Measurements from ENCODE around the gene AQP2.

AQP2 gene

DNA sequence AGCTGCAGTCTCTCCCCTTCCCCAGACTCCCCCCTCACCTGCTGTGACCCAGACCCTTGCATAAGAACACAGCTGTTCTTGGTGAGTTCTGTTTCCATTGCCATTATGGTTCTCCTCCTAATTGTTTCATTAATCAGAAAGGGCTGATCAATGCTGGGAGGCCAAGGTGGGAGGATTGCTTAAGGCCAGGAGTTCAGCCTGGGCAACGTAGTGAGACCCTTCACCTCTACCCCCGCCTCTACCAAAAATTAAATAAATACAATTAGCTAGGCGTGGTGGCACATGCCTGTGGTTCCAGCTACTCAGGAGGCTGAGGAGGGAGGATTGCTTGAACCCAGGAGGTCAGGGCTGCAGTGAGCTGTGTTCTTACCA lies 29.6 kb upstream of the AQP2 start:
- DNase-seq: no peak

DNA sequence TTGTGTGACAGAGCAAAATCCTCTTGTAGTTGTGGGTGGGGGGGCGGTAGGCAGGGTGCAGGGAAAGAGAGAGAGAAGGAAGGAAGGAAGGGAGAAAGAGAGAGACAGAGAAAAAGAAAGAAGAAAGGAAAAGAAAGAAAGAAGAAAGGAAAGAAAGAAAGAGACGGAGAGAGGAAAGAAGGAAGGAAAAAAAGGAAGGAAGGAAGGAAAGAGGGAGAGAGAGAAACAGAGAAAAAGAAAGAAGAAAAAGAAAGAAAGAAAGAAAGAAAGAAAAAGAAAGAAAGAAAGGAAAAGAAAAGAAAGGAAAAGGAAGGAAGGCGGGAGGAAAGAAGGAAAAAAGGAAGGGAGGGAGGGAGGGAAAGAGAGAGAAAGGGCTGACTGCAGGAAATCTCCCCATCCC lies 29.2 kb upstream of the AQP2 start:
- no peak for DNase-seq

DNA sequence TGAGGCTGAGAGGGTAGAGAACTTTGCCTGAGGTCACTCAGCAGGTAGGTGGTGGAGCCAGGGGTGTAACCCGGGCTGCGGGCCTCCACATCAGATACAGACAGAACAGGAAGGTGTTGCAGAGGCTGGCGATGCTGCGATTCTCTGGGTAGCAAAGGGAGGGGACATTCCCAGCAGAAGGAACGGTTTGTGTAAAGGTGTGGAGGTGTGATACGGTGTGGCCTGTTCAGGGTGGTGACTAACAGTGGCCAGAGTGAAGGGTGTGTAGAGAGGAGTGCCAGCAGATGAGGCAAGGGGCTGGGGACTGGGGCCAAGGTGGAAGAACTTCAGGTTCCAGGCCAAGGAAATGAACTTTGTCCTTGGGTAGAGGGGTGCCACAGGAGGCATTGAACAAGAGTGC lies 28.6 kb upstream of the AQP2 start:
- no peak for DNase-seq

DNA sequence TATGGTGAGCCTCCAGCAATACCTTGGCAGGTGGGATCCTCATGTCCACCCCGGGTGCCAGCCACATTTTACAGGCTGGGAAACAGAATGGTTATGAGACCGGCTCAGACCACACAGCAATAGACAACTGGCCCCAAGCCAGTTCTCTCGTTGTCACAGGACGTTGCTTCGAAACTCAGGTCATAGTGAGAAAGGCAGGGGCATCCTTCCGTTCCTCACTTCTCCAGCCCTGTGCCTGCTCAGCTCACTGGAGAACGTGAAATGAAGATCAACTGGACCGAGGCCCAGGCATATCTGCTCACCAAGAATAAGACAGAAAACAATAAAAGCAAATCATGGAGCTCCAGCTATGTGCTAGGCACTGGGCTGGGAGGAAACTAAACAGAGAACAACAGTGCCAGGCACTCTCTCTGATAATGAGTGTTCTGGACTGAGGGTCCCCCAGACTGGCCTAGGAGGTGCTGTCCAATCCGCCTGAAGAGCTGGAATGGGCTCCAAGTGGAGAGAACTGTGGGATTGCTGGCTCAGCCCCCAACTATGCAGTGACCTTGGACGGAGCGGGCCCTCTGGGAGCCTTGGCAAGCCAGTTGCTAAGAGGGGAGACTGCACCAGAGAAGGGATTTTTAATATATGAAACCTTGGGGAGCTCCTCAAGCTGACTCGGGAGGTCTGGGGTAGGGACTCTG lies 28.0 kb upstream of the AQP2 start:
- no peak for DNase-seq

DNA sequence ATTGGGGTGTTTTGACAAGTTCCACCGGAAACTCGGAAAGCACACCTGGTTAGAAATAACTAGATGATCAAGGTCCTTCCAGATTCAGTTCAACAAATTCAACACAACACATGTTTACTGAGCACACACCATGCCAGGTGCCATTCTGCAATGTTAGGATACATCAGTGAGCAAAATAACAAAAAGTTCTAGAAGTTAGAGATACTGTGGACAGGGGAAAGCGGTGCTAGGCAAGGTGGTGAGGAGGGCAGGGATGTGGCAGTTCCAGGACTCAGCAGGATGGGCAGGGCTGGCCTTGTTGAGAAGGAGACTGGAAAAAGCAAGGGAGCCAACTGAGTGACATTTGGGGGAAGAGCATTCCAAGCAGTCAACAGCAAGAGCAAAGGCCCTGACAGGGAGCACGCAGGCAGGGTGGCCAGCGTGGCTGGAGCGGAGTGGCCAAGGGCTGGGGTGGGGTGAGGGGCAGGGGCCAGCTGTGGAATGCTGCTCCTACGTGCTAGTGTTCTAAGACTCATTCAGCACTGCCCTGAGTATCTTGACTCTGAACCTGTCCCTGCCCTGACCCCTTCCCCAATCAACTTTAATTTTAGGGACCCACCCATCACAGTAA lies 27.4 kb upstream of the AQP2 start:
- no peak for DNase-seq

DNA sequence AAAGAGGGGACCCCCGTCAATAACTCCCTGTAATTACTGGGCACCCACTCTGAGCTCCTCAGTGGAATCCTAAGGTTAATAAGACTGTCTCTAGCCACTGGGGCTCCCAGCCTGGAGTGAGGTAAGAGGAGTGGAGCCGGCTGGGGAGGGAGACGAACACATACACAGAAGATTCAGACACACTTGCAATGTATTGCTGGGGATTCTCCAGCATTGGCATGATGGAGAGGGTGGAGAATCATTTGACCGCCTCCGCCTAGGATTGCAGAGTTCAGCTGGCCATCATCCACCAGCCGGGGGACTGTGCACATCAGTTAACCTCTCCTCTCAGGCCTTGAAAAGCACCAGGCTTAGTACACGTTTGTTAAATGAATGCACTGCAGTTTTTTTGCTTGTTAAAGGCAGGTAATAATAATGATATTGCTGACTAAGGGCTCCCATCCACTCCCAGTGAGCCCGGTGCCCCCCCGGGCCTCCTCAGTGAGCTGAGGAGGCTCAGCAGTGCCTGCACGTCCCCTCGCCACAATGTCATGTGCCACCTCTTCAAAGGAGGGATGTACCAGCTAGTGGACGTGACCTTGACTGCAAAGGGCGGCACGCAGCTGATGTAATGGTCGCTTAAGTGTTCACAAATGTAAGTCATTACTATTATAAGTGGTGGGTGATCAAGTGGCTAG lies 26.5 kb upstream of the AQP2 start:
- no peak for DNase-seq

DNA sequence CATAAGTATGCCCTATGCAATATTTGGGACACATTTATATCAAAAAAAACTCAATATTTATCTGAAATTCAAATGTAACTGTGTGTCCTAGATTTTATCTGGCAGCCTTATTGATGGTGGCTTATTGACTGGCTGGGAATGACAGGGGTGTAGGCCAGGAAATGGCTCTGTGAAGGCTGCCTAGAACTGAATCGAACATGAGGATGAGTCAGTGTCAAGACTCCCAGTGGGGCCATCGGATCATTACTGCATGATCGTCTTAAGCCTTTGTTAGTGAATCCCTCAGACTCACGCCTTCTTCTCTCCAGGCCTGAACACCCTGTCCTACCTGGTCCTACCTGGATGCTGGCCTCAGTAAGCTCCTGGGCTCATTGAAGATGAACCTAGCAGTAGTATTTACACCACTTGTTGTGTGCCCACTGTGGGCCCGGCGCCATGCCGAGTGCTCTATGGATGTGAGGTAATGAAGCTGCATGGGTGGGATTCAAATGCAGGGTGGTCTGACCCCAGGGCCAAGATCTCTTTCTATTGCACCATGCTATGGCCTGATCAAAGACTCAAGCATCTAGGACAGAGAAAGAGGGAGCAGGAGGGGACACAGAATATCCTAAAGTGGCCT lies 25.8 kb upstream of the AQP2 start:
- DNase-seq: no peak

DNA sequence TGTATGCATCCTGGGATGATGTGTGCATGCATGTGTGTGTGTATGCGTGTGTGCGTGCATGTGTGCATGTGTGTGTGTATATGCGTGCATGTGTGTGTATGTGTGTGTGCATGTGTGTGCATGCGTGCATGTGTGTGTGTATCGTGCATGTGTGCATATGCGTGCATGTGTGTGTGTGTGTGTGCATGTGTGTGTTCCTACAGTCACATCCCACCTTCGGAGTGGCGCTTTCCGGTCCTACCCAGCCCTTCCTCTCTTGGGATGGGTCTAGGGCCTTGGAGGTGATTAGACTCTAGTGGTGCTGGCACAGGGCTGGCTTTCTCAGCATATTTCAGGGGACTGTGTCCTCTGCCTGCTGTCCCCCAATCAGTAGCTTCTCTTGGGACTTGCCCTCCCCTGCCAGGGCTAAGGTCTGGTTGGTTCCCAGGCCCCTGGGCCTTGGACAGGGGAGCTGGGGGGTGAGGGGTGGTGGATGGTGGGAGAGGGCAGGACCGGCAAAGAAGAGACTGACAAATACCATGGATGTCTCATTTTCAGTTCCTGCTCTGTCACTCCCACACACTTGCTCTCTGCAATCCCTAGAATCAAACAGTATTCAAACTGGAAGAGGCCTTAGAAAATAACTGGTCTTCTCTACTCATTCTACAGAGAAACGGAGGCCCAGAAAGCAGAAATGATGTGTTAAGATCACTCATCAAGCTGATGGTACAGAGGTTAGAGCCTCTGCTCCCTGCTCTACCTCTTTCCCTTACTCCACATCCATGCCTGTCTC lies 24.9 kb upstream of the AQP2 start:
- no peak for DNase-seq

DNA sequence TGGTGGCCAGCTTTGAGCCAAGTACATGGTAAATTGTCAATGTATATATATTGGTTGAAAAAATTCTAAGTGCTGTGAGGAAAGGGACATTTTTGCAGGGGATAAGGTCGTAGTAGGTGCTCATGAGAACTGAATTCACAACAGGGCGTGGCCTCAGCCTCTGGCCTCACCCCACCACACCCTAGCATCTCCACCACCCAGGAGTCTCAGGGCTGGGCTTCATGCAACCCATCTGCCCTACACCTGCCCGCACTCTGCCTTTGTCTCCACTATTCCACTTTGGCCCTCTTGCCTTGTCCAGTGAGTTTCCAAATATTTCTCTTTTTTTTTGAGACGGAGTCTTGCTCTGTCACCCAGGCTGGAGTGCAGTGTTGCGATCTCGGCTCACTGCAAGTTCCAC lies 22.1 kb upstream of the AQP2 start:
- no peak for DNase-seq

DNA sequence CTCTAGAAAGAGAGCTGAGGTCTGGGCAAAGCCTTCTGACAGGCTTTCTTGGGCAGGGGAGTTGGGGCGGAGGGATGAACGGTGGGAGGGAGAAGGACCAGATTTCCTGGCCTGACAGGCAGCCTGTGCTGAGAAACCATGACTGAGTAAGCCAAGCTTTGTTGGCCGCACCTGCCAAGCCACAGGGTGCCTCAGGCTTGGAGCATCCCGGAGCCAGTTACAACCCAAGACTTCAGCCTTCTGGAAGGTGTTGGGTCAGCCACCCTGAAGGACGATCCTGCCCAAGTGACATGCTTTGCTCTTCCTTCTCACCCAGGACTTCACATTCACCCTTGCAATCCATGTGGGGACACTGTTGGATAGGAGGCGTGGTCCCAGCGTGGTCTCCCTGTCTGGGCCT lies 21.0 kb upstream of the AQP2 start:
- no peak for DNase-seq

DNA sequence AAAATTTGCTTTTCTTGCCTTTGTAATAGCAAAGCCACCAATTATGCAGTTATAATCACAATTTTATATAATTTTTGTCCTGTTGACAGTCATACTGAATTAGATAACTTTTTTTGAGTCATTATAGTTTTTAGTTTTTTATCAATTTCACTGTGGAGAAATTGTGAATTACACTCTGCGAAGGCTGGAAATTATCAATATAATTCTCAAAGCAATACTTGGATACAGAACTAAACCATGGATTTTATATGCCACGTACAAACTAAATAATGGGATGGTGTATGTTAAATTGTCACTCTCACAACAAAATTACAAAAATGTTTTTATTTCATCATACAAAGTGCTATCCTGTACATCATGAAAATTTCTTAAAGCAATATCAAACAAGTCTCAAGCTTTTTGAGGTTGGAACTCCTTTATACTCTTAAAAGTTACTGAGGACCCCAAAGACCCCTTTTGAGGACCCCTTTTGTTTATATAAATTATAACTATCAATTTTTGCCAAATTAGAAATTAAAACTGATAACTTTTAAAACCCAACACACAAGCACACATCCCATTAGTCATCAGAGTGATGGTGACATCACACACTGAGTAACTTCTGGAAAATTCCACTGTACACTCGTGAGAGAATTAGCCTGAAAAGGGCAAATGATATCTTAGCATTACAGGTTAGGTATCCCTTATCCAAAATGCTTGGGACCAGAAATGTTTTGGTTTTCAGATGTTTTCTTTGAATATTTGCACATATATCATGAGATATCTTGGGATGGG lies 19.8 kb upstream of the AQP2 start:
- no peak for DNase-seq

DNA sequence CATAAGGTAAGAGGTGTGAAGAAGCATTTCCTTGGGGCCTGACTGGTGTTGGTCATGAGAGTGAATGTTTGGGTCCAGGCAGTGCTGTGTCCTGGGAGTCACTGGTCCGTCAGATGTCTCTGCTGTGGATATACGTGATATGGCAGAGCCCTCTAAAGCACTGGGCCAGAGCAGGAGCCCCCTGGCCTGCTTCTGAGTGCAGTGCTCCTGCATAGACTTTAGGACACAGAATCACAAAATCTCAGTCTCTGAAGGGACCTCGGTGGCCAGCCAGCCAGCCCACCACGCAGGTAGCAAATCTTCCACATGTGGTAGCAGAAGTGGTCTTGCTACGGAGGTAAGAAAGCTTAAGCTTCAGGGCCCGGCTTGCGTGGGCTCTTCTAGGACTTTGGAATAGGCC lies 18.5 kb upstream of the AQP2 start:
- no peak for DNase-seq

DNA sequence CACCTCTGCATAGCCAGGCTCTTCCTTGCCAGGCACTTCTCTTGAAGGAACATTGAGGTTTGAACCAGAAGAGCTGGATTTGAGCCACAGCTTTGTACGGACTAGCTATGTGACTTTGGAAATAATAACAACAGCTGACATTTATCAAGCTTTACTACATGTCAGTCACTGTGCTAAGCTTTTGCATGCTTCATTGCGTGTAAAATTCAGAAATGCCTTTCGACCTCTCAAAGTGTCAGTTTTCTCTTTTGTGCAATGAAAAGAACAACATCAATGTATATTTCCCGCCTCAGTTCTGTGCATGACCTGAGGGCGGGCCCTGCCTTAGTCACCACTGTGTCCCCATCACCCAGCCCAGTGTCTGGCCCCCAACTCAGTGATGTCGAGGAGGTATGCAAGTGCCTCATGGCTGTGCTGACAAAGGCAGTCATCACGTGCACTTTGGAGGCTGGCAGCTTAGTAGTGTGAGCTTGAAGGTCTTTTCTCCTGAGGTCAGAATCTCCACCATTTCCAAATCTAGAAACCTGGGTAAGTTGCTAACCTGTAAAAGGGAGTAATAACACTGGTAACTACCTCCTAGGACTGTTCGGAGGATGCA lies 17.9 kb upstream of the AQP2 start:
- DNase-seq: no peak

DNA sequence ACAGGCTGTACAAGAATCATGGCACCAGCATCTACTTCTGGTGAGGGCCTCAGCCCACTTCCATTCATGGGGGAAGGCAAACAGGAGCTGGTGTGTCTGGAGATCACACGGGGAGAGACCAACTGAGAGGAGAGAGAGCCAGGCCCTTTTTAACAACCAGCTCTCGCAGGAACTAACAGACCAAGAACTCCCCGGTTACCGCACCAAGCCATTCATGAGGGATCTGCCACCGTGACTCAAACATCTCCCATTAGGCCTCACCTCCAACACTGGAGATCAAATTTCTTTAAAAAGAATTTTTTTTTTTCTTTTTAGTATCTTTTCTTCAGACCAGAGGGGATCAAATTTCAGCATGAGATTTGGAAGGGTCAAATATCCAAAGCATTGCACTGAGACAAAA lies 16.7 kb upstream of the AQP2 start:
- DNase-seq: no peak

DNA sequence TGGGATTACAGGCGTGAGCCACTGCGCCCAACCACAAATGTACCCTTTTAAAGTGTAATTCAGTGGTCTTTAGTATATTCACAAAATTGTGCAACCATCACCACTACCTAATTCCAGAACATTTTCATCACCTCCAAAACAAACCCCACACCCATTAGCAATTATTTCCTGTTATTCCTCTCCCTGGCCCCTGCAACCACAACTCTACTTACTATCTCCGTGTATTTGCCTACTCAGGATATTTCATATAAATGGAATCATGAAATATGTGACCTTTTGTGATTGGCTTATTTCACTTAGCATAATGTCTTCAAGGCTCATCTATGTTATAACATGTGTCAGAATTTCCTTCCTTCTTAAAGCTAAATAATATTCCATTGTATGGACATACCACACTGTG lies 16.0 kb upstream of the AQP2 start:
- no peak for DNase-seq

DNA sequence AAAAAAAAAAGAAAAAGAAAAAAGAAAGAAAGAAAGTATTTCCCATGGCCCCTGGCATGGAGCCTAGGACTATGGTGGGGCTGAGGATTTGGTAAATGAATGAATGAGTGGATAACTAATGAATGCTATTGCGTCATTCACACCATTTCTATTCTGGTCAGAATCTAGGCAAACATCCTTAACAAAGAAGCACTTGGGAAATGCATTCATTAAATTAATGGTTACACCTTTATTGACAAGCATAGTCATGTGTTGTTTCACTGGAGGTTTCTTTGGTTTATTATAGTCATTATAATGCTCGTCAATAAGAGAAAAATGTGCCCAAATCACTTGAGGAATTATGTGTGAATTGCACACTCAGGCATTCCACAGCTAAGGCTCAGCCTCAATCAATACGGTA lies 13.6 kb upstream of the AQP2 start:
- no peak for DNase-seq

DNA sequence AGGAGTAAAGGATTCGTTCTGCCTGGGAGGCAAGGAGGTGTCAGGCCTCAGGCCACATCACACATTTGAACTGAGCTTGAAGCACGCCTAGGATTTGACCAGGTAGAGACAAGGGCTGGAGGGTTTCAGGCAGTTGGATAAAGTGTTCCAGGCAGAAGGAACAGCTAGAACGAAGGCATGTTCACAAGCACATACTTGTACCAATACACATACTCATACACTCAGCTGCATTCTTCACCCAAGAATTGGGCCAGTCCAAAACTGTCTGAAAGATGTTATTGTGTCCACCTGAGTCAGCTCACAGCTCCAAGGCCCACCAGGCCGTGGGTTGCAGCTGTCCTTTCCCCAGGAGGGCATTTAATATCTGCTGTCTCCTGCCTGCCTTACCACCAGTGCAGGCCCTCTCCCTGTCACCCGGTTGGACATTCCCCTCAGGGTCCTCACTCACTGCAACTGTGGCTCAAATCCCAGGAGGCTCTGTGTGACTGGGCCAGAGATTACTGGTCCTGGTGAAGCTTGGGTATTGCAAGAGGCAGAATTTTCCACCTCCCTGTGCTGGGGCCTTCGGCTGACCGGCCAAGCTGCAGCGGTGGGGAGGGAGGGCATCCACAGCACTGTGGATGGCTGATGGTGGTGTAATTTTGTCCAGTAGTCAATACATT lies 12.8 kb upstream of the AQP2 start:
- DNase-seq: no peak

DNA sequence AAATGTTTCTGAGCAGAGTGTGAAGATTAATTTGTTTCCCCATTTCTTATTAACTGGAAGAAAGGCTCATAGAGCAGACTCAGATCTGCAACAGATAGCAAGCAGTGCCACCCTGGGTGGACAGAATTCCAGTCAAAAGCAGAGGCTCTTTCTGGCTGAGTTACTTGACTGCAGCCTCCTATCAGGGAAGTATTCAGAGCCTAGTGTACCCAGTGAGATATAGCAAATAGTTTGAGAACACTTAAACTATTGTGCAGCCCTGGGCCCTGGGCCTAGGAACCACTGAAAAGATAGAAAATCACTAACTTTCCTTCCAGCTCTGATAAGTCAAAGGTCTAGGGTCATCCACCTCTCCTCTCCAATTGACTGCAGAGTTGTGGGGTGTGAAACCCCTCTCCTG lies 11.2 kb upstream of the AQP2 start:
- no peak for DNase-seq

DNA sequence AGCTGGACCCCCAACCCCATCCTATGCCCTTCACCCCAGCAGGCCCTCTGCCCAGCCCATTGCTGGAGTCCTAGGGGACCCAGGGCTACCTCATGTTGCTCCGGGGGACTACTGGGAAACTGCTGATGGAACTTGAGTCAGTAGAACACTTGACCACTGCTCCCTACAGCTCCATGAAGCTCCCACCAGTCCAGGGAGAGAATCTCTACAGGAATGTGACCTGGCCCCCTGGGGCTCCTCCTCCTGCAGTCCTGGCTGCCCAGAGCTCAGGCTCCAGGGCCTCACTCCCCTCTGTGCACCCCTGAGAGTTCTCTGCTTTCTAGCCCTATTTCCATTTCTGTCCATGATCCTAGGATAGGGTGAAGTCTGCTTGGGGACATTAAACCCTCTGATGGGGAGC lies 10.8 kb upstream of the AQP2 start:
- DNase-seq: no peak

DNA sequence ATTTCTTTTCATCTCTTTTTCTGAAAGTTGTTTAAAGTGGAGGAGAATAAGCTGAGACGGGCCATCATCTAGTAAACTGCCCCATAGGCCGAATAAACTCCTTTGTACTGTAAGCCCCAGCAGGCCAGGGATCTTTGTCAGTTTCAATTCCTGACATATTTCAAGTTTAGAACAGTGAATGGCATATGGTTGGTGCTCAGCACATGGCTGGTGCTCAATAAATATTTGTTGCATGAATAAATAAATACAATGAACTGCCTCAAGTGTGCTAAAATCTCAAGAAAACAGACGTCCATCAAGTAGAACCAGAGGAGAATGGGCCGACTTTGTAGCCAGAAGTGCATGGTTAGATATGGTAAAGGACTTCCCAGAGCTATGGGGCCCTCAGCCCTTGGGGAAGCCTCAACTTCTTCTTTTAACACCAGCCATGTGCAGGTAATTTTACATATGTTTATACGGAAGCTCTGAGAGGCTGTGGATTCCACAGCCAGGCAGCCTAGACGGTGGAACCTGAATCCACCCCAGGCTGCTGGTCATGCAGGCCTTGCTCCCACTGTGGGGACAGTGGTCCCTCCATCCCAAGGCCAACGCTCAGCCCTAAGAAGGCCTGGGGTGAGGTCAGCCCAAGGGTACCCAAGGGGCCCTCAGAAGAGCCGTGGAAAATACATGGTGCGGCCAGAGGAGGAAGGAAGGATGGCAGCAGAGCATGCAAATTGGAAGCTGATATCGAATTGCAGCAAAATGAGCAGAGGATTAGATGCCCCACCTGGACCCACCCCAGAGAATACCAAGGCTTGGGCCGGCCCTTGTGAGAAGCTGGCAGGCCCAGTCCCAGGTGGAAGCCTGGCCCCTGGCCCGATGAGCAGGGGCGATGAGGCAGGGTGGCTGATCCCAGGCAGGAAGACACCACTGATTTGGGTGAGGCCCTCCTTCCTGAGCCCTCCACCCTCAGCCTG lies 8.7 kb upstream of the AQP2 start:
- DNase-seq: no peak

DNA sequence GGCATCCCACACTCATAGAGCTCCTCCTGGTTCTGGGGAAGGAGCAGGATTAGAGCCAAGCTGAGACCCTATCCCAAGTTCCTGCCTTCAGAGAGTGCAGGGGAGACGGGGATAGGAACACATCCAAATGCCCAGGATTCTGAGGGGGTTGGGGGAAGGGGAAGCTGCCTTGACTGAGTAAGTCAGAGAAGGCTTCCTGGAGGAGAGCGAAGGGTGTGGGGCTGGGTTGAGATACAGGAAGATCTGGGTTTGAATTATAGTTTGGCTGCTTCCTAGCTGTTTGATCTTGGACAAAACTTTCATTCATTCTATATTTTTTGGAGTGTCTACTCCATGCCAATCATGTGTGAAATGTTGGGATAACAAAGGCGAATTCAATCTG lies 8.0 kb upstream of the AQP2 start:
- no peak for DNase-seq

All from NCI-H1048 (cell line).